ENCODE data around the gene GAS2L1. TPM values are rescaled to one million over a fixed set of nuclear protein-coding genes. Genes with fewer than 3 reads are reported as not detected.
A peak's percentile ranks its signal among the peaks of the same experiment; 100 is the strongest.
"Not testable (repeated sequence)": the region's sequence is repeated elsewhere in the genome, so short reads cannot be mapped to it uniquely, and the experiment has no call there.

The GAS2L1 gene
- total and polyA plus RNA-seq, 2 donors, result 4.8 to 33.7 TPM

DNA sequence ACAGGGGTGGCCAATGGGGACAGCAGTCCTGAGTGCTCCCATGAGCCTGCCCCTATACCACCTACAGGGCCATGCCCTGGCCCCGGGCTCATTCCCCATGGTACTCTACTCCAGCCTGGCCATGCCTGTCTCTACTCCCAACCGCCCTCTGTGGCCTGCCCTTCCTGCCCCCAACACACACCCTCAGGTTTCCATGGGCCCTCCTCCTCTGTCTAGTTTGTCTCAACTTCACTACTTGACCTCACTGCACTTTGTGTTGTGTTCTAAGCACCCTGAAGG is 35.3 kb downstream of the GAS2L1 start:
- no peak overlapping the region for H3K27ac ChIP-seq (ENCODE audit: low read depth)
- DNase-seq (ENCODE audit: extremely low spot score), result no peak
- no peaks in the 10 kb centered on the region for H3K4me1 ChIP-seq (ENCODE audit: insufficient read depth)
- H3K36me3 ChIP-seq (ENCODE audit: insufficient read depth), result no peaks in the 10 kb centered on the region
- WGBS, result 95% methylated on average over 2 of the region's 2 CpGs
- H3K4me3 ChIP-seq (ENCODE audit: low read depth, low read length), result no peak overlapping the region

DNA sequence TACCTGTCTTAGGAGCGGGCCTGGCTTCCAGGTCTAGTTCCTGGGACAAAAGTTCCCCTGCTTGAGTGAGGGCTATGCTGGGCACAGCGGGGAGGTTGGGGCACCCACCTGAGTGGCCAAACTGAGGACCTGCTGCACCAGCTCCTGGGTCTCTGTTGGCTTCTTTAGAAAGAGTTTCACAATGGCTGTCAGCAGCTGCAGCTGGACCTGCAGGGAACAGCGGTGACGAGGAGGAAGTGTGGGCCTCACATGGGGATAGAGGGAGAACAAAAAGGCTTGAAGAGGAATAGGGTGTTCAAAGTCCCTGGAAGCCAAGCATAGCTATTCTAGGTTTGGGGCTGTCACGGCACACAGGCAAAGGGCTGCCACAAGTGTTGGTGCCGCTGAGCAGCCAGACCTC is 35.7 kb downstream of the GAS2L1 start:
- Histone ChIP-seq H3K27ac (ENCODE audit: low read depth) (no peak overlapping the region), H3K4me3 (ENCODE audit: low read depth, low read length) (no peak overlapping the region), H3K4me1 (ENCODE audit: insufficient read depth) (no peaks in the 10 kb centered on the region), H3K36me3 (ENCODE audit: insufficient read depth) (no peaks in the 10 kb centered on the region)
- no peak for DNase-seq (ENCODE audit: extremely low spot score)
- WGBS, result 84% methylated on average over 6 of the region's 6 CpGs

DNA sequence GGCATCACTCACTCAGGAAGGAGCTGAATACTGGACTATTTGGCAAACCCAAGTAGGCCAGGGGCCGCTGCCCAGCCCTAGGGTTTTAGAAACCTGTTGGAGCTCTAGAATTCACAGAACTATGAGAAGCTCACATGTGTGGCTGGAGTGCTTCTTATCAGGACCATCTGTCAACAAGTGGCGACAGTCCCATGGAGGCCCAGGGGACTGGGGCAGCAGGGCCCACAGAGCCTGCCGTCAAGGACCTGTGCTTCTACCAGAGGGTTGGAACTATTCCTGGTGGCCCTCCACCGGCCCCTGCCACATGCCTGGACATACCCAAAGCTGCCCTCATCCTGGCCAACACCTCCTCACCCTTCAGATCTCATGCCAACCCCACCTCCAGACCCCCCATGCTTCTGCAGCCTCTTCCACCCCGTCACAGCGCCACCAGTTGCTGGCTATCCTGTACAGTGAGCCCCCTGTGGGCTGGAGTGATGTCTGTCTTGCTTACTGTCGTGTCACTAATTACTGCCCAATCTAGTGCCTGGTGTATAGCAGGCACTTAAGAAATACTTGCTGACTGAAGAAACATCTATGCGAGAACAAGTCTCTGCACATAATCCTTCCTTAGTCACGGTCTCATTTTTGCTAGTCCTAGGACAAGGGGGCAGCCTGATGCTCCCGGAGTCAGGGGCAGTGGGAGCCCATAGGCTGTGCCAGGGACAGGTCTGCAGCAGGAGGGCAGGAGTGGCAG is 36.3 kb downstream of the GAS2L1 start:
- no peak overlapping the region for H3K27ac ChIP-seq (ENCODE audit: low read depth)
- no peaks in the 10 kb centered on the region for H3K36me3 ChIP-seq (ENCODE audit: insufficient read depth)
- DNase-seq (ENCODE audit: extremely low spot score), result peak; percentile 18
- H3K4me1 ChIP-seq (ENCODE audit: insufficient read depth), result no peaks in the 10 kb centered on the region
- no peak overlapping the region for H3K4me3 ChIP-seq (ENCODE audit: low read depth, low read length)
- 85% methylated on average over 10 of the region's 10 CpGs for WGBS

DNA sequence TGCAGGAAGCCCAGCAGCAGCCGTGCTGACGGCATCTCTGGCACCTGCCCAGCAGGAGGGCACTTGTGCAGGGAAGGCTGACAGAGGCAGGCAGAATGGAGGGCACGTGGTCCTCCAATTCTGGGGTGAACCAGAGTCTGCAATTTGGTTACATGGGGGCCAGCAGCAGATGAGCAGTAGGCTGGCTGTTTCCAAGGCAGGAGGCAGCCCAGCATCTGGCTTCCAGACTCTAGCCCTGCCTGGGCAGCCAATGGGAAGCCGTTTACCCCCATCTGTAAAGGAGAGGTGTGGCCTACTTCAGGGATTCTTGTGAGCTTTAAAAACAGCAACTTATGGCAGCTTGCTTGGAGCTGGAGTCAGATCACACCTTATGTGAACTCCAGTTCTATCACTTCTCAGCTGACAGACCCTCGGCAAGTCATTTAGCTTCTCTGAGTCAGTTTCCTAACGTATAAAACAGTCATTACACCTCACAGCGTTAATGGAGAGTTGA is 36.9 kb downstream of the GAS2L1 start:
- 69% methylated on average over 7 of the region's 7 CpGs for WGBS
- Histone ChIP-seq H3K4me1 (ENCODE audit: insufficient read depth) (no peaks in the 10 kb centered on the region), H3K36me3 (ENCODE audit: insufficient read depth) (no peaks in the 10 kb centered on the region), H3K27ac (ENCODE audit: low read depth) (no peak overlapping the region), H3K4me3 (ENCODE audit: low read depth, low read length) (no peak overlapping the region)
- DNase-seq (ENCODE audit: extremely low spot score), result no peak

DNA sequence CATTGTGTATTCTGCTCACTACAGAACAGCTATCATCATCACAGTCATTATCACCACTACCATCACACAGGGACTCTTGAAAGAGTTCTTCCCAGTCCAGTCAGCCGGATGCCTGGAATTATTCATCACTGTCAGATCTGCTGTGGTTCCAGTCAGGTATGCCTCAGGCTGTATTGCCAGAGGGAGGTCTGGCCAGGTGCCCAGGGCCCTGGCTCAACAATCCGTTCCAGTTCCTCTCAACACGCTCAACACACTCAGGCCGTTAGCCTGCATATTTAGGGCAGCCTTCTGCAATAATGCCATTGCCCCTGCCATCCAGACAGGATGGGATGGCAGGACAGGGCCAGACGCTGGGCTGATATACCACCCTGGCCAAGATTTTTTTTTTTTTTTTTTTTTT is 37.7 kb downstream of the GAS2L1 start:
- 36% methylated on average over 5 of the region's 5 CpGs for WGBS
- no peak overlapping the region for H3K27ac ChIP-seq (ENCODE audit: low read depth)
- H3K4me1 ChIP-seq (ENCODE audit: insufficient read depth), result no peaks in the 10 kb centered on the region
- H3K4me3 ChIP-seq (ENCODE audit: low read depth, low read length), result no peak overlapping the region
- no peaks in the 10 kb centered on the region for H3K36me3 ChIP-seq (ENCODE audit: insufficient read depth)
- peak; percentile 40 for DNase-seq (ENCODE audit: extremely low spot score)

DNA sequence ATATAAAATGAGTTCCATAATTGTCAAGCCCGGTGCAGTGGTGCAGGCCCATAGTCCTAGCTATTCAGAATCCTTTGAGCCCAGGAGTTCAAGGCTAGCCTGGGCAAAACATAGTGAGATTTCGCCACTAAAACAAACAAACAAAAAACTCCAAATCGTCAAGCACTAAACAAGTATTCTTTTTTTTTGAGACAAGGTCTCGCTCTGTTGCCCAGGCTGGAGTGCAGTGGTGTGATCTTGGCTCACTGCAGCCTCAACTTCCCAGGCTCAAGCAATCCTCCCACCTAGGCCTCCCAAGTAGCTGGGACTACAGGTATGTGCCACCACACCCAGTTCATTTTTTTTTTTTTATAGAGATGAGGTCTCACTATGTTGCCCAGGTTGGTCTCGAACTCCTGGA is 38.4 kb downstream of the GAS2L1 start:
- not testable (repeated sequence) for H3K4me1 ChIP-seq (ENCODE audit: insufficient read depth); H3K27ac ChIP-seq (ENCODE audit: low read depth); H3K36me3 ChIP-seq (ENCODE audit: insufficient read depth); H3K4me3 ChIP-seq (ENCODE audit: low read depth, low read length); DNase-seq (ENCODE audit: extremely low spot score)
- WGBS, result 81% methylated on average over 5 of the region's 5 CpGs

DNA sequence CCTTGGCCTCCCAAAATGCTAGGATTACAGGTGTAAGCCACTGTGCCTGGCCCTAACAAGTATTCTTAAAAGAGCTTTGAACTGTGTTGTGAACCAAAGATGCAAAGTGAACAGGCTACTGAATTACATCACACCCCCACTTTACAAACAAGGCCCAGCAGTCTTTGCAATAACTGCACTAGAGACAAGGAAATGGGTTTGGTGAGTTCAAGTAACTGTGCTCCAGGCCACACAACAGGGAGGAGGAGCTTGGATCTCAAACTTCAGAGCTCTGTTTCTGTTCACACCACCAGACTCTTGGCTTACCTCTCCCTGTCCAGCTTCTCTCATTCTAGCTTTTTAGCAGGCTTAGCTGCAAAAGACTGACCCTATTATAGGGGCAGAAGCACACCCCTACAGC is 39.5 kb downstream of the GAS2L1 start:
- no peaks in the 10 kb centered on the region for H3K36me3 ChIP-seq (ENCODE audit: insufficient read depth)
- H3K27ac ChIP-seq (ENCODE audit: low read depth), result no peak overlapping the region
- DNase-seq (ENCODE audit: extremely low spot score), result no peak
- no peak overlapping the region for H3K4me3 ChIP-seq (ENCODE audit: low read depth, low read length)
- no peaks in the 10 kb centered on the region for H3K4me1 ChIP-seq (ENCODE audit: insufficient read depth)

DNA sequence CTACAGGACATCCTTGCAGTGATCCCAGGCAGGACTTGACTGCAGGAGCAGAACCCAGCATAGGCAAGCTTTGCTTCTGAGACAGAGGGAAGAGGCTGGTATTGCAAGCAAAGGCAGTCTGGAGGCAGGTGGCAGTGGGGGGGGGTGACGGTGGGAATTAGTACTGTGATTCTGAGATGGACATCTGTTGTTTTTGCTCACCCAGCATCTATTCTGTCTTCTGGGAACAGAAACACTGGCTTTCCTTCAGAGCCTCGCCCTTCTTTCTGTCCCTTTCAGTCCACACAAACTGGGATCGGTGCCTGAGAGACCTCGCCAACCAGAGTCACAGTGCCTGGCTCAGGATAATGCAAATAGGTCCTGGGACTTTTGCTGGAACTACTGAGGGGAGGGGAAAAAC is 40.2 kb downstream of the GAS2L1 start:
- no peaks in the 10 kb centered on the region for H3K36me3 ChIP-seq (ENCODE audit: insufficient read depth)
- H3K4me1 ChIP-seq (ENCODE audit: insufficient read depth), result no peaks in the 10 kb centered on the region
- no peak overlapping the region for H3K27ac ChIP-seq (ENCODE audit: low read depth)
- WGBS, result 93% methylated on average over 4 of the region's 4 CpGs
- no peak for DNase-seq (ENCODE audit: extremely low spot score)
- H3K4me3 ChIP-seq (ENCODE audit: low read depth, low read length), result no peak overlapping the region

DNA sequence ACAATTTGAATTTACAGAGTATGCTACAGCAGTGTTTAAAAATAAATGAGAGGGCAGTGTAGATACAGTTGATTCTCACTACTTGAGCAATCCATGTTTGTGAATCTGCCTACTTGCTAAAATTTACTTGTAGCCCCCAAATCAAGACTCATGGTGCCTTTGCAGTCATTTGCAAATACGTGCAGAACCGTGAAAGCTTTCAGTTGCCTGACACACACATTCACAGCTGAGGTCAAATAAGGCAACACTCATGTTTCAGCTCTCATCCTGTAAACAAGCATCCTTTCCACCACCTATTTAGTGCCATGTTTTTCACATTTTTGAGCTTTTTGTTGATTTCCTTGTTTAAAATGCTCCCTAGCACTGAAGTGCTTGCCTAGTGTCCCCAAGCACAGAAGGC is 41.6 kb downstream of the GAS2L1 start:
- no peak overlapping the region for H3K27ac ChIP-seq (ENCODE audit: low read depth)
- no peak for DNase-seq (ENCODE audit: extremely low spot score)
- 88% methylated on average over 2 of the region's 2 CpGs for WGBS

DNA sequence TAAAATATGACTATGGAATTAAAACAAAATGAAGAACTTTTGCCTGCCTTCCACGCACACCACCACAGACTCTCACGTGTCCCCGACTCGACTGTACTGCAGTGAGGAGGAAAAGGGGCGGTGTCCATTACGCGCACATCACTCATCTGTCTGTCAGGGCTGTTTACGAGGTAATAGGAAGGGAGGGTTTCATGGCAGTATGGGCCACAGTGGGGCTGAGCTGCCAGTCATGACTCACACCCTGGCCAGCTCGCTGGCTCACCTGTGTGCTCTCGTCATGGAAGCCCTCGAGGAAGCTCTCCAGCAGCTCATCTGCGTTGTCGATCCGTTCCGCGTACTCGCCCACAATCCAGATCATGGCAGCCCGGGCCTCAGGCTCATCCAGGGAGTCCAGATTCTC is 42.5 kb downstream of the GAS2L1 start:
- WGBS, result 84% methylated on average over 18 of the region's 18 CpGs
- H3K36me3 ChIP-seq (ENCODE audit: insufficient read depth), result peaks cover 2% of the 10 kb centered on the region
- no peaks in the 10 kb centered on the region for H3K4me1 ChIP-seq (ENCODE audit: insufficient read depth)
- no peak overlapping the region for H3K27ac ChIP-seq (ENCODE audit: low read depth)
- no peak for DNase-seq (ENCODE audit: extremely low spot score)
- no peak overlapping the region for H3K4me3 ChIP-seq (ENCODE audit: low read depth, low read length)

More for the DNA sequence above, 41.6 kb downstream of the GAS2L1 start:
- Histone ChIP-seq H3K36me3 (ENCODE audit: insufficient read depth) (no peaks in the 10 kb centered on the region), H3K4me1 (ENCODE audit: insufficient read depth) (no peaks in the 10 kb centered on the region), H3K4me3 (ENCODE audit: low read depth, low read length) (no peak overlapping the region)

DNA sequence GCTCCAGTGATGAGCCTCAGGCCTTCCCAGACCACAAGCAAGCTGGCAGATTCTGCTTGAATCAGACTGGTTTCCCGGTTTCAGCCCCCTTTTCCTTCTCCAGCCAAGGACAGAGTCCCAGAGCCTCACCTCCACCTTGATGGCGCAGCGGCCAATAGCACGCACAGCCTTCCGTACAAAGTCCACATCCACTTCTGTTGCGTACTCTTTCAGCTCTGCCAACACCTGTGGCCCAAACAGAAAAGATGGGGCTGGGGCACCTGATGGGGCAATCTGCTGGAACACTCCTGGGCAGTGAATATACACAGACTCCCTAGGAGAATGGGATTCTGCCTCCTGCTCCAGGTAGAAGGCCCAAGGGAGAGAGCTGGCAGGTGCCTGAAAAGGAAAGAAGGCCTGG is 44.6 kb downstream of the GAS2L1 start:
- WGBS, result 97% methylated on average over 6 of the region's 6 CpGs
- H3K4me3 ChIP-seq (ENCODE audit: low read depth, low read length), result no peak overlapping the region
- DNase-seq (ENCODE audit: extremely low spot score), result no peak
- peaks cover 2% of the 10 kb centered on the region for H3K36me3 ChIP-seq (ENCODE audit: insufficient read depth)
- no peak overlapping the region for H3K27ac ChIP-seq (ENCODE audit: low read depth)
- no peaks in the 10 kb centered on the region for H3K4me1 ChIP-seq (ENCODE audit: insufficient read depth)

DNA sequence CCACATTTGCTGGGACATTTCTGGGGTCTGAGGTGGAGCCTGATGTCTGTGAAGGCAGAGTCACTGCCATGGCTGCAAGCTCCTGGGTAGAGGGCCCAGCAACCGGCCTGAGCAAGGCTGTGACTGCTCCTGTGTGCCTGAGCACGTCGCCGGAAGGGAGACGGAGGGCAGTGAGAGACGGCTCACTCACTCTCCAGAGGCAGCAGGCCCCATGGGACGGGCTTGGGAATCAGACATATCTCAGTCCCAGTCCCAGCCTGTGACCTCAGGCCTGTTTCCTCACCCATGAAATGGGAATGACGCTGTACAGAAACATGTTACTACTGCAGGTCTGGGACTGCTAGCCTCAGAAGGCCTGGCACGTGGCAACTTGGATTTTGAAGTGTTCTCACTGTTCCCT is 45.4 kb downstream of the GAS2L1 start:
- Histone ChIP-seq H3K36me3 (ENCODE audit: insufficient read depth) (peaks cover 2% of the 10 kb centered on the region), H3K4me3 (ENCODE audit: low read depth, low read length) (no peak overlapping the region), H3K27ac (ENCODE audit: low read depth) (no peak overlapping the region), H3K4me1 (ENCODE audit: insufficient read depth) (no peaks in the 10 kb centered on the region)
- WGBS, result 86% methylated on average over 9 of the region's 9 CpGs
- DNase-seq (ENCODE audit: extremely low spot score), result no peak

DNA sequence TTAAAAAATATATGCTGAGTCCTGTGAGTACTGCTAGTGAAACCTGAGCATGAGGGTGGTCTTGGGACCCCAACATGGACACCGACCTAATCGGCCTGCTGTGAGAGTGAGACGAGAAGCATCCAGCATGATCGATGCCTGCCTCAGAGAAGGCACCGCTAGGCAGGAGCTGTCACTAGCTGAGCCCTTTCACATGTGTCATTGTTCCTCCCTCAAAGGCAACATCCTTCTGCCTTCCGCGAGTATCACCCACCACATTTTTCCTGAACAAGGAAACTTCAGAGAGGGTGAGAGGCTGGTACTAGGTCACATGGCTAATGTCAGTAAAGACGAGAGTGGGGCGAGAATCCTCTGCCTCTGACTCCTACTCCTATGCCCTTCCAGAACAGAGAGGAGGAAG is 46.3 kb downstream of the GAS2L1 start:
- 90% methylated on average over 9 of the region's 9 CpGs for WGBS
- Histone ChIP-seq H3K4me1 (ENCODE audit: insufficient read depth) (no peaks in the 10 kb centered on the region), H3K27ac (ENCODE audit: low read depth) (no peak overlapping the region), H3K36me3 (ENCODE audit: insufficient read depth) (peaks cover 2% of the 10 kb centered on the region), H3K4me3 (ENCODE audit: low read depth, low read length) (no peak overlapping the region)
- no peak for DNase-seq (ENCODE audit: extremely low spot score)

DNA sequence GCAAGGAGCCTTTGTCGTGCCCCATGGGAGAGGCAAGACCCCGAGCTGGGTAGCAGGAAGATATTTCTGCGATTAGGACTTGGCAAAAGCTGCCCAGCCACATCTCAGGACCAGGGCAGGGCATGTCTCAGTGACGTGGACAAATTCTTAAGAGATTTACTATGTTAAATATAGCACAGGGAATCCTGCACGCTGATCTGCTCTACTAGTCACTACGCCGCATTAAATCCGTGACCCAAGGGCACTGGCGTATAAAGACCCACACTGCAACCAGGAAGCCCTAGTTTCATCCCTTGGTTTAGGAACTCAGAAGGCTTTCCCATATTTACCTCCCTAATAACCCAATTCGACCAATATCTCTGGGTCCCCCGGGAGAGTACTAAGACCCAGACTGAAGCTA is 46.8 kb downstream of the GAS2L1 start:
- no peak for DNase-seq (ENCODE audit: extremely low spot score)
- H3K4me3 ChIP-seq (ENCODE audit: low read depth, low read length), result no peak overlapping the region
- WGBS, result 88% methylated on average over 11 of the region's 11 CpGs
- peaks cover 2% of the 10 kb centered on the region for H3K36me3 ChIP-seq (ENCODE audit: insufficient read depth)
- H3K27ac ChIP-seq (ENCODE audit: low read depth), result no peak overlapping the region
- H3K4me1 ChIP-seq (ENCODE audit: insufficient read depth), result no peaks in the 10 kb centered on the region

DNA sequence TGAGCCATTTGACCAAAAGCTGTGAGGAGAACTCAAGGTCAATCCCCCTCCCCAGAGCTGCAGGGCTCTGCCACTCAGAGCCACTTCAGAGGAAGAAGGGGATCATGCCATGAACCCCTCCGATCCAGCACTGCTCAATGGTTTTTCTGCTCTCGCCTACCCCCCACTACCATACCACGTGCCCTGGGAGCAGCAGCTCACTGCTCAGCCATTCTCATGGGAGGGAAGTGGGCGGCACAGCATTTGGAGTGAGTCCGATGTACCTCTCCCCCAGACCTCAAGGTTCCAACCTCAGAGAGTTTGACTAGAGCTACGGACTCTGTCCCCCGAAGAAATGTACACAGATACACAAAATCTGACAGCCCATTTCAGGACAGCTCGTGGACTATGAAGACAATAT is 47.4 kb downstream of the GAS2L1 start:
- no peak overlapping the region for H3K4me3 ChIP-seq (ENCODE audit: low read depth, low read length)
- DNase-seq (ENCODE audit: extremely low spot score), result no peak
- peaks cover 2% of the 10 kb centered on the region for H3K36me3 ChIP-seq (ENCODE audit: insufficient read depth)
- 94% methylated on average over 8 of the region's 8 CpGs for WGBS
- no peak overlapping the region for H3K27ac ChIP-seq (ENCODE audit: low read depth)
- H3K4me1 ChIP-seq (ENCODE audit: insufficient read depth), result no peaks in the 10 kb centered on the region
